ENCODE data around the gene MITF. TPM values are rescaled to one million over a fixed set of nuclear protein-coding genes. Genes with fewer than 3 reads are reported as not detected.

Gene MITF
- total and polyA plus RNA-seq, 2 of the 4 experiments (the other 2 are of a cell fraction) = 6.5 to 16.7 TPM

GRCh38 chr3:69746119-69746518 lies 6.9 kb downstream of the MITF start:
- DNase-seq (peak; percentile 71), ATAC-seq (ENCODE audit: low read depth) (peak; percentile 35)
- H3K18ac ChIP-seq (ENCODE audit: low read depth, low read length) = peak overlapping the region; percentile 86
- in situ Hi-C loops (cut with MboI; ENCODE audit: low sequenced_read_pairs) = no loop called here
- no peak overlapping the region for H3K9ac ChIP-seq (ENCODE audit: low read depth, low read length)
- H2AK5ac ChIP-seq (ENCODE audit: low read depth, low read length) = no peak overlapping the region
- H3K4me1 ChIP-seq (ENCODE audit: control insufficient read depth, insufficient read depth, low read length) = peaks cover 29% of the 10 kb centered on the region
- no peak overlapping the region for H2BK15ac ChIP-seq (ENCODE audit: low read depth, low read length)
- H4K5ac ChIP-seq (ENCODE audit: low read depth, low read length) = no peak overlapping the region
- ChIA-PET CTCF (interaction anchor here (0.6 kb wide), 1 partner anchor 21 kb away, joined by 3 read pairs; no protein-coding TSS in a partner anchor), POLR2A (ENCODE audit: unreplicated experiment) (no interaction called here)
- no peak overlapping the region for H2AFZ ChIP-seq (replicated peaks; ENCODE audit: low read length, poor library complexity)
- no peak overlapping the region for H3K4ac ChIP-seq (ENCODE audit: low read depth, low read length)
- no peak overlapping the region for H3K4me3 ChIP-seq (ENCODE audit: insufficient read depth, low read depth, low read length)
- no CpG with 5 or more reads among the region's 2 CpGs for WGBS, 2 experiments (ENCODE audit: extremely low coverage in 2 of 2, insufficient read length in 1 of 2)
- peak overlapping the region; percentile 10; the same call in 1 of the 2 replicates for H2BK20ac ChIP-seq (ENCODE audit: low read depth, low read length)
- no peaks in the 10 kb centered on the region for H3K9me3 ChIP-seq (ENCODE audit: control insufficient read depth, insufficient read depth, low read length)
- no peak overlapping the region for H3K23ac ChIP-seq (ENCODE audit: low read depth, low read length)
- H3K27me3 ChIP-seq (ENCODE audit: control insufficient read depth, insufficient read depth, low read length) = no peaks in the 10 kb centered on the region
- peak overlapping the region; percentile 79 for H3K4me2 ChIP-seq (ENCODE audit: low read depth, low read length)
- H2BK120ac ChIP-seq (ENCODE audit: low read depth, low read length) = no peak overlapping the region
- dilution Hi-C loops (cut with HindIII; ENCODE audit: low sequenced_read_pairs, unreplicated experiment) = no loop called here
- no peak for TF ChIP-seq MAZ (IDR thresholded peaks at IDR 0.05; ENCODE audit: borderline replicate concordance, low read depth, low read length)
- TF ChIP-seq RAD21 (IDR thresholded peaks at IDR 0.05; ENCODE audit: low read length) = no peak
- TF ChIP-seq BHLHE40 (IDR thresholded peaks at IDR 0.05; ENCODE audit: low read depth, low read length) = no peak
- TF ChIP-seq NFE2L2 (IDR thresholded peaks at IDR 0.05; ENCODE audit: low read depth, low read length) = no peak
- no peak for TF ChIP-seq MXI1 (IDR thresholded peaks at IDR 0.05; ENCODE audit: borderline replicate concordance, low read depth, low read length)
- TF ChIP-seq POLR2A (IDR thresholded peaks at IDR 0.05; ENCODE audit: low read depth, low read length) = no peak
- TF ChIP-seq RCOR1 (IDR thresholded peaks at IDR 0.05; ENCODE audit: insufficient replicate concordance, low read length) = no peak
- TF ChIP-seq FOS (IDR thresholded peaks at IDR 0.05; ENCODE audit: low read depth, low read length) = no peak
- peak; percentile 60 for TF ChIP-seq USF2 (IDR thresholded peaks at IDR 0.05; ENCODE audit: low read depth, low read length)
- TF ChIP-seq CHD1 (IDR thresholded peaks at IDR 0.05; ENCODE audit: low read depth, low read length) = no peak
- TF ChIP-seq CEBPB (IDR thresholded peaks at IDR 0.05; ENCODE audit: low read depth, low read length) = peak; percentile 89
- TF ChIP-seq, protein P1, sequence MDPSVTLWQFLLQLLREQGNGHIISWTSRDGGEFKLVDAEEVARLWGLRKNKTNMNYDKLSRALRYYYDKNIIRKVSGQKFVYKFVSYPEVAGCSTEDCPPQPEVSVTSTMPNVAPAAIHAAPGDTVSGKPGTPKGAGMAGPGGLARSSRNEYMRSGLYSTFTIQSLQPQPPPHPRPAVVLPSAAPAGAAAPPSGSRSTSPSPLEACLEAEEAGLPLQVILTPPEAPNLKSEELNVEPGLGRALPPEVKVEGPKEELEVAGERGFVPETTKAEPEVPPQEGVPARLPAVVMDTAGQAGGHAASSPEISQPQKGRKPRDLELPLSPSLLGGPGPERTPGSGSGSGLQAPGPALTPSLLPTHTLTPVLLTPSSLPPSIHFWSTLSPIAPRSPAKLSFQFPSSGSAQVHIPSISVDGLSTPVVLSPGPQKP (IDR thresholded peaks at IDR 0.05; ENCODE audit: borderline replicate concordance, low read depth, low read length) = no peak
- TF ChIP-seq SMC3 (IDR thresholded peaks at IDR 0.05; ENCODE audit: low read depth, low read length) = no peak
- TF ChIP-seq, protein P2, sequence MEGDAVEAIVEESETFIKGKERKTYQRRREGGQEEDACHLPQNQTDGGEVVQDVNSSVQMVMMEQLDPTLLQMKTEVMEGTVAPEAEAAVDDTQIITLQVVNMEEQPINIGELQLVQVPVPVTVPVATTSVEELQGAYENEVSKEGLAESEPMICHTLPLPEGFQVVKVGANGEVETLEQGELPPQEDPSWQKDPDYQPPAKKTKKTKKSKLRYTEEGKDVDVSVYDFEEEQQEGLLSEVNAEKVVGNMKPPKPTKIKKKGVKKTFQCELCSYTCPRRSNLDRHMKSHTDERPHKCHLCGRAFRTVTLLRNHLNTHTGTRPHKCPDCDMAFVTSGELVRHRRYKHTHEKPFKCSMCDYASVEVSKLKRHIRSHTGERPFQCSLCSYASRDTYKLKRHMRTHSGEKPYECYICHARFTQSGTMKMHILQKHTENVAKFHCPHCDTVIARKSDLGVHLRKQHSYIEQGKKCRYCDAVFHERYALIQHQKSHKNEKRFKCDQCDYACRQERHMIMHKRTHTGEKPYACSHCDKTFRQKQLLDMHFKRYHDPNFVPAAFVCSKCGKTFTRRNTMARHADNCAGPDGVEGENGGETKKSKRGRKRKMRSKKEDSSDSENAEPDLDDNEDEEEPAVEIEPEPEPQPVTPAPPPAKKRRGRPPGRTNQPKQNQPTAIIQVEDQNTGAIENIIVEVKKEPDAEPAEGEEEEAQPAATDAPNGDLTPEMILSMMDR (conservative IDR thresholded peaks at IDR 0.05; ENCODE audit: low read depth, low read length) = no peak
- no peak overlapping the region for H3K56ac ChIP-seq (ENCODE audit: extremely low read depth, insufficient read depth, low read length)
- peak overlapping the region; percentile 51; the same call in 1 of the 2 replicates for H3K27ac ChIP-seq (ENCODE audit: insufficient read depth, low read length)
- BruUV-seq (replicated peaks) = no TSS peak
- H2AK9ac ChIP-seq (replicated peaks; ENCODE audit: low read depth, low read length, poor library complexity) = no peak overlapping the region
- peaks cover 23% of the 10 kb centered on the region for H3K9me1 ChIP-seq (ENCODE audit: insufficient read depth, low read length)
- H4K20me1 ChIP-seq (ENCODE audit: insufficient read depth, low read length) = peaks cover 3% of the 10 kb centered on the region; the same call in 1 of the 2 replicates
- no peak overlapping the region for H4K8ac ChIP-seq (ENCODE audit: low read depth in 2 of 2, low read length in 2 of 2)
- no peak overlapping the region for H3K14ac ChIP-seq (replicated peaks; ENCODE audit: low read depth, low read length)
- intact Hi-C loops (cut with micrococcal nuclease) = no loop called here
- peak overlapping the region; percentile 67 for H2BK5ac ChIP-seq (ENCODE audit: low read depth, low read length, poor library complexity, severe bottlenecking)
- no peaks in the 10 kb centered on the region for H3K36me3 ChIP-seq (ENCODE audit: control insufficient read depth, insufficient read depth, low read length)
- no peak overlapping the region for H4K91ac ChIP-seq (ENCODE audit: insufficient read depth, low read depth, low read length)
- H3K79me1 ChIP-seq (ENCODE audit: low read depth in 1 of 2, low read length in 2 of 2) = peaks cover 35 to 71% of the 10 kb centered on the region in 2 experiments; a peak in 3 of 4 replicates

Data from IMR-90 (cell line).